Chondrocyte (in vitro differentiated cells): ENCODE measurements around the gene SYNPR. TPM values are rescaled to one million over a fixed set of nuclear protein-coding genes. Genes with fewer than 3 reads are reported as not detected.

Experiments
- DNase-seq: peaks from one replicate; pipeline ENCODE4 v3.0.0; 2021; ENCODE audit warnings: mixed read lengths, low spot score
- H3K27ac Mint-ChIP-seq: one replicate; pipeline ENCODE4 v1.8.0; 2021; ENCODE audit warnings: mild to moderate bottlenecking, moderate library complexity, mixed read lengths; ENCODE audit not compliant: unreplicated experiment
- H3K27me3 Mint-ChIP-seq: 2 replicates; pipeline ENCODE4 v1.8.0; 2021; ENCODE audit warnings: low read depth, mixed read lengths
- H3K36me3 Mint-ChIP-seq: 2 replicates; pipeline ENCODE4 v1.8.0; 2021; ENCODE audit warnings: low read depth, mixed read lengths
- H3K4me1 Mint-ChIP-seq: 2 replicates; pipeline ENCODE4 v1.8.0; 2021; ENCODE audit warnings: low read depth, mild to moderate bottlenecking, mixed read lengths
- H3K4me3 Mint-ChIP-seq: one replicate; pipeline ENCODE4 v1.8.0; 2021; ENCODE audit warnings: mild to moderate bottlenecking, moderate library complexity, mixed read lengths; ENCODE audit not compliant: unreplicated experiment
- H3K9me3 Mint-ChIP-seq: 2 replicates; pipeline ENCODE4 v1.8.0; 2021; ENCODE audit warnings: low read depth, mixed read lengths
- total RNA-seq: library from RNA; stranded (reverse); gene quantifications from 3 replicates; pipeline ENCODE4 v1.2.1, GENCODE V29; 2021
- TF ChIP-seq, protein P1 (sequence below): fragments of 200-600 bp; sonication (generic); IDR thresholded peaks from 2 replicates; pipeline ENCODE4 v1.5.0; 2021; ENCODE audit warnings: antibody characterized with exemption, mild to moderate bottlenecking, moderate library complexity

Gene SYNPR
- total RNA-seq, 1 donor from 2014 or later, result not detected

DNA sequence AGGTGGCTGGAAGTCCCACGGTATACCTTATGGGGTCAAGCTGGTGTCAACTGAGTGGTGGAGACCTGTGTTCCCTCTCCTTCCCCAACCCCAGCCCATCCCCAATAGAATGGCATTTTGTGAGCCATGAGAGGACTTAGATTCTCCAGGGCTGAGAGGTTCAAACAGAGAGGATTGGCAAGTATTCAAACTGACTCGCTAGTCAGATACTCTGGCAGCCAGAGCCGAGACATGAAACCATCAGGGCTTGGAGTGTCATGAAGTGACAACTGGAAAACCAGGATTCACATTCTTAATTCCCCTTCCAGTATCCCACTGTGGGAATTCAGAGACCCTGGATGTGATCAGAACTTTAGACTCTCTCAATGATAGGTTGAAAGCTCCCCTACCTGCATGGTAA is 215.0 kb downstream of the SYNPR start:
- peaks cover 2% of the 10 kb centered on the region for H3K27me3 Mint-ChIP-seq
- no peak for DNase-seq
- TF ChIP-seq, protein P1, sequence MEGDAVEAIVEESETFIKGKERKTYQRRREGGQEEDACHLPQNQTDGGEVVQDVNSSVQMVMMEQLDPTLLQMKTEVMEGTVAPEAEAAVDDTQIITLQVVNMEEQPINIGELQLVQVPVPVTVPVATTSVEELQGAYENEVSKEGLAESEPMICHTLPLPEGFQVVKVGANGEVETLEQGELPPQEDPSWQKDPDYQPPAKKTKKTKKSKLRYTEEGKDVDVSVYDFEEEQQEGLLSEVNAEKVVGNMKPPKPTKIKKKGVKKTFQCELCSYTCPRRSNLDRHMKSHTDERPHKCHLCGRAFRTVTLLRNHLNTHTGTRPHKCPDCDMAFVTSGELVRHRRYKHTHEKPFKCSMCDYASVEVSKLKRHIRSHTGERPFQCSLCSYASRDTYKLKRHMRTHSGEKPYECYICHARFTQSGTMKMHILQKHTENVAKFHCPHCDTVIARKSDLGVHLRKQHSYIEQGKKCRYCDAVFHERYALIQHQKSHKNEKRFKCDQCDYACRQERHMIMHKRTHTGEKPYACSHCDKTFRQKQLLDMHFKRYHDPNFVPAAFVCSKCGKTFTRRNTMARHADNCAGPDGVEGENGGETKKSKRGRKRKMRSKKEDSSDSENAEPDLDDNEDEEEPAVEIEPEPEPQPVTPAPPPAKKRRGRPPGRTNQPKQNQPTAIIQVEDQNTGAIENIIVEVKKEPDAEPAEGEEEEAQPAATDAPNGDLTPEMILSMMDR, result no peak
- no peaks in the 10 kb centered on the region for H3K36me3 Mint-ChIP-seq
- no peaks in the 10 kb centered on the region for H3K4me1 Mint-ChIP-seq
- H3K4me3 Mint-ChIP-seq, result no peak overlapping the region
- H3K27ac Mint-ChIP-seq, result no peak overlapping the region
- H3K9me3 Mint-ChIP-seq, result no peaks in the 10 kb centered on the region

DNA sequence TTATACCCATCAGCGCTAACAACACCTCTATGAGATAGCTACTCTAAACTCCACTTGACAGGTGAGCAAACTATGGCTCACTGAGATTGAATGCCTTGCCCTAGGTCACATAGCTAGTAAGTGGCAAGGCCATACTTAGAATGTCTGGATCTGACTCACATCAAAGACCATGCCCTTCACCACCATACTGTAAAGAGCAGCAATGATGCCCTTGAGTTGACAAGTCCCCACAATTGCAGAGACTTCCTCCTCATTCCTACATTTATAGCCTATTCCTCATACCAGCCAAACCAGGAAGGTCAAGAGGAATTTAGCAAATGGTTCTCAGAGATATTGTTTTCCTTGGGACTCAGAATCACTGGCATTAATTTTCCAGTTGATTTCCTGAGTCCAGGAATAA is 216.5 kb downstream of the SYNPR start:
- peaks cover 7% of the 10 kb centered on the region for H3K27me3 Mint-ChIP-seq
- no peak overlapping the region for H3K4me3 Mint-ChIP-seq
- no peaks in the 10 kb centered on the region for H3K36me3 Mint-ChIP-seq
- no peak for DNase-seq
- H3K4me1 Mint-ChIP-seq, result no peaks in the 10 kb centered on the region
- H3K27ac Mint-ChIP-seq, result no peak overlapping the region
- TF ChIP-seq, protein P1, result no peak
- no peaks in the 10 kb centered on the region for H3K9me3 Mint-ChIP-seq

DNA sequence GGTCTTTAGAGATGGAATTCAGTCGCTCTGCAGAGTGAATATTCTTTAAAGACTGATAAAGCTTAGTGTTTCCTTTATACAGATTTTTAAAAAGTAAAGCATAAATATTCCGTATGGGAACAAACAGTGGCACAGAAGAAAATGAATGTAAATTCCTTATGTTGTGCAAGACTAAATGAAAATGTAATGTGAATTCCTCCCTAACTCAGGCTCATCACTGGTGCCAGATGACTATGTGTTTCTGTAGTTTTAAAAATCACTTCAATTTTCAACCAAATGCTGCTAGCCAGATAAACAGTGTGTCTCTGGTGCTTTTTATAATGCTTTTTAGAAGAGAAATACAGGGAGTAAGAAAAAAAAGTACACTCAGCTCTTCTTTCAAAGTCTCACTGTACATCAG is 219.5 kb downstream of the SYNPR start:
- H3K9me3 Mint-ChIP-seq, result no peaks in the 10 kb centered on the region
- H3K4me1 Mint-ChIP-seq, result no peaks in the 10 kb centered on the region
- no peak for DNase-seq
- H3K36me3 Mint-ChIP-seq, result no peaks in the 10 kb centered on the region
- no peak overlapping the region for H3K4me3 Mint-ChIP-seq
- TF ChIP-seq, protein P1, result no peak
- H3K27me3 Mint-ChIP-seq, result peaks cover 6% of the 10 kb centered on the region
- no peak overlapping the region for H3K27ac Mint-ChIP-seq

DNA sequence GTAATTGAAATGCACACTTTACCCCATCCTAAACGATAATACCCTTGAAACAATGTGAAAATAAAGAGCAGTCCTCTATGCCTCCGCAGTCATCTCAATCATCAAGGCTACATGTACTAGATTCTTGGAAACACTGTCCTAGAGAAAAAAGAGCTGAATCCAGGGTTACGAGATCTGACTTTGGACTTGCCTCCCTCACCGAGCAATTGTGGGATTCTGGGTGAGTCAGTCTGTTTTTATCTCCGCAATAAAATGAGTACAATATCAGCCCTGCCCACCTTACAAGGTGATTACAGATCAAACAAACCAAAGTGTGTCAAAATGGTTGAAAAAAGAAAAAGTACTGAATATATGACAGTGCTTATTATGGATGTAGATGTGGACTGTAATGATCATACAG is 222.1 kb downstream of the SYNPR start:
- Mint-ChIP-seq H3K27ac (no peak overlapping the region), H3K27me3 (peaks cover 7% of the 10 kb centered on the region), H3K4me1 (no peaks in the 10 kb centered on the region), H3K36me3 (no peaks in the 10 kb centered on the region), H3K4me3 (no peak overlapping the region), H3K9me3 (no peaks in the 10 kb centered on the region)
- no peak for DNase-seq
- TF ChIP-seq, protein P1, result no peak

DNA sequence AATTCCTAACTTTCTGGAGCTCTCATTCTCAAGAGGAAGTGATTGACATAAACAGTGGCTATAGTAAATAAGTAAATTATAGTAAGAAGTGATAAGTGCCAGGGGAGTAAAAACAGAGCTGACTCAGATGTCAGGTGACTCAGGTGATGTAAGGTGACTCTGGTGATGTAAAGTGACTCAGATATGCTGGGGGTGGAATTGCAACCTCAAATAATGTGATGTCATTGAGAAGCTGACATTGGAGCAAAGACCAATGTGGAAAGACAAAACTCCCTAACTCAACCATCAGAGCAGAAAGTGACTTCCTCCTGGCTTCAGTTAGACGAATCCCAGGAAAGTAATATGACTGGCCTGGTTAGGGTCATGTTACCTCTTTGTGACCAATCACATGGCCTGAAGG is 230.2 kb downstream of the SYNPR start:
- H3K4me1 Mint-ChIP-seq, result no peaks in the 10 kb centered on the region

More for the DNA sequence above, 230.2 kb downstream of the SYNPR start:
- Mint-ChIP-seq H3K27ac (no peak overlapping the region), H3K4me3 (no peak overlapping the region), H3K27me3 (peaks cover 10% of the 10 kb centered on the region), H3K9me3 (no peaks in the 10 kb centered on the region), H3K36me3 (no peaks in the 10 kb centered on the region)
- TF ChIP-seq, protein P1, result no peak
- DNase-seq, result no peak
